Fibroblast of lung (primary cell): ENCODE results near the gene FKBP2.

ENCODE experiments used
- CTCF ChIP-seq, 2 donors: IDR thresholded peaks in 1 of 2; conservative IDR thresholded peaks in 1 of 2; 1 replicate in 1 of 2; 2 replicates in 1 of 2; pipeline ENCODE4 v1.5.1; 2011 to 2012; ENCODE audit warnings: low read length in 2 of 2, control low read depth in 1 of 2, inconsistent platforms in 1 of 2, low read depth in 1 of 2, mild to moderate bottlenecking in 1 of 2
- EZH2 ChIP-seq: IDR thresholded peaks from 2 replicates; pipeline ENCODE4 v1.5.1; 2012; ENCODE audit warnings: low read length, control low read depth, mild to moderate bottlenecking; ENCODE audit errors: missing control alignments

GRCh38 chr11:64261556-64262080, 20.7 kb downstream of the FKBP2 start:
- TF ChIP-seq CTCF (conservative IDR thresholded peaks at IDR 0.05 in 1 of 2, IDR thresholded peaks at IDR 0.05 in 1 of 2; ENCODE audit: low read depth in 1 of 2, low read length in 2 of 2) (no peak), EZH2 (no peak)
